HEK293 (cell line): ENCODE results near the gene STMN1.

Experiments used
- GLIS2 ChIP-seq: fragments of 450-650 bp; formaldehyde crosslinking; IDR thresholded peaks from 2 replicates; pipeline ENCODE4 v1.5.1; 2016; ENCODE audit warnings: missing biosample characterization, missing genetic modification characterization
- SP2 ChIP-seq: fragments of 450-650 bp; formaldehyde crosslinking; IDR thresholded peaks from 2 replicates; pipeline ENCODE4 v1.5.1; 2016; ENCODE audit warnings: missing biosample characterization, missing genetic modification characterization
- YY2 ChIP-seq: fragments of 450-650 bp; formaldehyde crosslinking; IDR thresholded peaks from 2 replicates; pipeline ENCODE4 v1.5.1; 2016; ENCODE audit warnings: missing biosample characterization, missing genetic modification characterization
- ZBTB20 ChIP-seq: fragments of 450-650 bp; formaldehyde crosslinking; IDR thresholded peaks from 2 replicates; pipeline ENCODE4 v1.5.1; 2016; ENCODE audit warnings: missing biosample characterization, missing genetic modification characterization
- ZNF10 ChIP-seq: fragments of 450-650 bp; formaldehyde crosslinking; IDR thresholded peaks from 2 replicates; pipeline ENCODE4 v1.5.1; 2017; ENCODE audit warnings: missing biosample characterization, missing genetic modification characterization
- ZNF274 ChIP-seq, 2 experiments: fragments of 200-500 bp in 1 of 2; fragments of 450-650 bp in 1 of 2; sonication (Bioruptor generic) in 1 of 2; formaldehyde crosslinking in 1 of 2; IDR thresholded peaks; 2 replicates each; pipeline versions ENCODE4 v1.5.1 to v1.6.1; 2014 to 2016; ENCODE audit warnings: borderline replicate concordance in 1 of 2, inconsistent platforms in 1 of 2, low read length in 1 of 2, missing biosample characterization in 1 of 2, missing genetic modification characterization in 1 of 2
- ZNF596 ChIP-seq: fragments of 450-650 bp; IDR thresholded peaks from 2 replicates; pipeline ENCODE4 v1.5.0; 2018; ENCODE audit warnings: missing biosample characterization, mild to moderate bottlenecking, missing genetic modification characterization, moderate library complexity
- TF ChIP-seq, protein P1 (sequence below): fragments of 450-650 bp; formaldehyde crosslinking; IDR thresholded peaks from 2 replicates; pipeline ENCODE4 v1.5.1; 2016; ENCODE audit warnings: missing biosample characterization, missing genetic modification characterization, borderline replicate concordance
- TF ChIP-seq, protein P2 (sequence below): fragments of 450-650 bp; formaldehyde crosslinking; IDR thresholded peaks from 2 replicates; pipeline ENCODE4 v1.5.1; 2016; ENCODE audit warnings: missing biosample characterization, missing genetic modification characterization
- TF ChIP-seq, protein P3 (sequence below): fragments of 450-650 bp; formaldehyde crosslinking; IDR thresholded peaks from 2 replicates; pipeline ENCODE4 v1.5.1; 2016; ENCODE audit warnings: missing biosample characterization, missing genetic modification characterization
- TF ChIP-seq, protein P4 (sequence below): sonication (generic); formaldehyde crosslinking; IDR thresholded peaks from 2 replicates; pipeline ENCODE4 v1.8.1; 2022; ENCODE audit warnings: mild to moderate bottlenecking, moderate library complexity, missing genetic modification reagents

DNA sequence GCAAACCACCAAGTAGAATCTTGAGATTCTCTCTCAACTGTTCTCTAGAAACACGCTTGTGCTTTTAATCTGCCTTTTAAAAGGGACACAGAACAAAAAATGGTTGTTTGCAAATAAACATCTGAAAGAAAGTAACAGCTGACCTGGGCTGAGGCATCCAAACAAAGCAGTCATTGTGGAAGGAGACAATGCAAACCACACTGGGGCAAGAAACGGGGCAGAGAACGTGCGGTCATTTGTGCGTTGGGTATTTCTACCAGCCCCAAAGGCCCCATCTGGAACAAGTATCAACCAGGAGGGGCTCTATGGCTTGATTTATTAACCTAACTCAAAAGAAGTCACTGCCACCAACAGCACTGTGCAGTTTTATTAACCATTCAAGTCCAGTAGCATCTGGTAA is 6.0 kb downstream of the STMN1 start:
- TF ChIP-seq, protein P1, sequence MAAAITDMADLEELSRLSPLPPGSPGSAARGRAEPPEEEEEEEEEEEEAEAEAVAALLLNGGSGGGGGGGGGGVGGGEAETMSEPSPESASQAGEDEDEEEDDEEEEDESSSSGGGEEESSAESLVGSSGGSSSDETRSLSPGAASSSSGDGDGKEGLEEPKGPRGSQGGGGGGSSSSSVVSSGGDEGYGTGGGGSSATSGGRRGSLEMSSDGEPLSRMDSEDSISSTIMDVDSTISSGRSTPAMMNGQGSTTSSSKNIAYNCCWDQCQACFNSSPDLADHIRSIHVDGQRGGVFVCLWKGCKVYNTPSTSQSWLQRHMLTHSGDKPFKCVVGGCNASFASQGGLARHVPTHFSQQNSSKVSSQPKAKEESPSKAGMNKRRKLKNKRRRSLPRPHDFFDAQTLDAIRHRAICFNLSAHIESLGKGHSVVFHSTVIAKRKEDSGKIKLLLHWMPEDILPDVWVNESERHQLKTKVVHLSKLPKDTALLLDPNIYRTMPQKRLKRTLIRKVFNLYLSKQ (tag by site-specific recombination): no peak
- TF ChIP-seq, protein P2, sequence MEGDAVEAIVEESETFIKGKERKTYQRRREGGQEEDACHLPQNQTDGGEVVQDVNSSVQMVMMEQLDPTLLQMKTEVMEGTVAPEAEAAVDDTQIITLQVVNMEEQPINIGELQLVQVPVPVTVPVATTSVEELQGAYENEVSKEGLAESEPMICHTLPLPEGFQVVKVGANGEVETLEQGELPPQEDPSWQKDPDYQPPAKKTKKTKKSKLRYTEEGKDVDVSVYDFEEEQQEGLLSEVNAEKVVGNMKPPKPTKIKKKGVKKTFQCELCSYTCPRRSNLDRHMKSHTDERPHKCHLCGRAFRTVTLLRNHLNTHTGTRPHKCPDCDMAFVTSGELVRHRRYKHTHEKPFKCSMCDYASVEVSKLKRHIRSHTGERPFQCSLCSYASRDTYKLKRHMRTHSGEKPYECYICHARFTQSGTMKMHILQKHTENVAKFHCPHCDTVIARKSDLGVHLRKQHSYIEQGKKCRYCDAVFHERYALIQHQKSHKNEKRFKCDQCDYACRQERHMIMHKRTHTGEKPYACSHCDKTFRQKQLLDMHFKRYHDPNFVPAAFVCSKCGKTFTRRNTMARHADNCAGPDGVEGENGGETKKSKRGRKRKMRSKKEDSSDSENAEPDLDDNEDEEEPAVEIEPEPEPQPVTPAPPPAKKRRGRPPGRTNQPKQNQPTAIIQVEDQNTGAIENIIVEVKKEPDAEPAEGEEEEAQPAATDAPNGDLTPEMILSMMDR: no peak
- no peak for TF ChIP-seq ZNF10
- TF ChIP-seq ZBTB20 (tag by site-specific recombination): no peak
- TF ChIP-seq YY2: no peak
- no peak for TF ChIP-seq SP2 (tag by site-specific recombination)
- TF ChIP-seq ZNF274 (IDR thresholded peaks at IDR 0.05; ENCODE audit: low read length): no peak
- TF ChIP-seq ZNF274 (tag by site-specific recombination; IDR thresholded peaks at IDR 0.05; ENCODE audit: borderline replicate concordance): no peak
- TF ChIP-seq, protein P3, sequence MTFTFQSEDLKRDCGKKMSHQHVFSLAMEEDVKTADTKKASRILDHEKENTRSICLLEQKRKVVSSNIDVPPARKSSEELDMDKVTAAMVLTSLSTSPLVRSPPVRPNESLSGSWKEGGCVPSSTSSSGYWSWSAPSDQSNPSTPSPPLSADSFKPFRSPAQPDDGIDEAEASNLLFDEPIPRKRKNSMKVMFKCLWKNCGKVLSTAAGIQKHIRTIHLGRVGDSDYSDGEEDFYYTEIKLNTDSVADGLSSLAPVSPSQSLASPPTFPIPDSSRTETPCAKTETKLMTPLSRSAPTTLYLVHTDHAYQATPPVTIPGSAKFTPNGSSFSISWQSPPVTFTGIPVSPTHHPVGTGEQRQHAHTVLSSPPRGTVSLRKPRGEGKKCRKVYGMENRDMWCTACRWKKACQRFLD (tag by site-specific recombination): no peak
- no peak for TF ChIP-seq ZNF596 (tag by site-specific recombination)
- TF ChIP-seq GLIS2: no peak
- TF ChIP-seq, protein P4, sequence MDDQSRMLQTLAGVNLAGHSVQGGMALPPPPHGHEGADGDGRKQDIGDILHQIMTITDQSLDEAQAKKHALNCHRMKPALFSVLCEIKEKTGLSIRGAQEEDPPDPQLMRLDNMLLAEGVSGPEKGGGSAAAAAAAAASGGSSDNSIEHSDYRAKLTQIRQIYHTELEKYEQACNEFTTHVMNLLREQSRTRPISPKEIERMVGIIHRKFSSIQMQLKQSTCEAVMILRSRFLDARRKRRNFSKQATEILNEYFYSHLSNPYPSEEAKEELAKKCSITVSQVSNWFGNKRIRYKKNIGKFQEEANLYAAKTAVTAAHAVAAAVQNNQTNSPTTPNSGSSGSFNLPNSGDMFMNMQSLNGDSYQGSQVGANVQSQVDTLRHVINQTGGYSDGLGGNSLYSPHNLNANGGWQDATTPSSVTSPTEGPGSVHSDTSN: no peak
